AG04450 (cell line): Measurements from ENCODE around the gene PRPF38A. TPM values are rescaled to one million over a fixed set of nuclear protein-coding genes. Genes with fewer than 3 reads are reported as not detected.

ENCODE experiments used
- CTCF ChIA-PET: fragments of 300-600, 350-600 bp; formaldehyde crosslinking; extraction: SDS; loops from one replicate; lab custom pipeline; 2022; ENCODE audit warnings: antibody characterized with exemption, inconsistent platforms; lab: Charles Lee
- POLR2A ChIA-PET: fragments of 350-600 bp; formaldehyde crosslinking; extraction: SDS; loops from one replicate; lab custom pipeline; 2021; ENCODE audit warnings: antibody characterized with exemption, inconsistent platforms; lab: Yijun Ruan, JAX
- DNase-seq: peaks from one replicate; pipeline ENCODE4 v3.0.0-alpha.2; 2011; ENCODE audit warnings: low read depth, low spot score
- H3K27ac ChIP-seq: one replicate; pipeline ENCODE4 v1.5.1; 2012; ENCODE audit warnings: low read depth, low read length, control low read depth
- H3K27me3 ChIP-seq: one replicate; pipeline ENCODE4 v1.6.0; 2012; ENCODE audit warnings: low read length; ENCODE audit not compliant: control insufficient read depth, insufficient read depth
- H3K4me3 ChIP-seq: 2 replicates; pipeline ENCODE4 v1.5.1; 2011; ENCODE audit warnings: mild to moderate bottlenecking, low read depth, low read length, control low read depth
- H3K9me3 ChIP-seq: 2 replicates; pipeline ENCODE4 v1.5.1; 2012; ENCODE audit warnings: low read length; ENCODE audit not compliant: control insufficient read depth, insufficient read depth
- polyA plus RNA-seq: library from polyadenylated mRNA; depleted of rRNA; stranded (reverse); fragments of >200 nt; gene quantifications from 2 replicates; pipeline ENCODE4 v1.2.3, GENCODE V29; 2011
- TF ChIP-seq, protein P1 (sequence below): IDR thresholded peaks from 2 replicates; pipeline ENCODE4 v1.5.1; 2011; ENCODE audit warnings: low read depth, low read length, control low read depth, inconsistent platforms

PRPF38A gene
- polyA plus RNA-seq, 1 experiment, result 26.7 TPM

GRCh38 chr1:52439976-52440375, 35.6 kb downstream of the PRPF38A start:
- no peak overlapping the region for H3K27ac ChIP-seq
- ChIA-PET CTCF (no interaction called here), POLR2A (no interaction called here)
- no peak for DNase-seq
- TF ChIP-seq, protein P1, sequence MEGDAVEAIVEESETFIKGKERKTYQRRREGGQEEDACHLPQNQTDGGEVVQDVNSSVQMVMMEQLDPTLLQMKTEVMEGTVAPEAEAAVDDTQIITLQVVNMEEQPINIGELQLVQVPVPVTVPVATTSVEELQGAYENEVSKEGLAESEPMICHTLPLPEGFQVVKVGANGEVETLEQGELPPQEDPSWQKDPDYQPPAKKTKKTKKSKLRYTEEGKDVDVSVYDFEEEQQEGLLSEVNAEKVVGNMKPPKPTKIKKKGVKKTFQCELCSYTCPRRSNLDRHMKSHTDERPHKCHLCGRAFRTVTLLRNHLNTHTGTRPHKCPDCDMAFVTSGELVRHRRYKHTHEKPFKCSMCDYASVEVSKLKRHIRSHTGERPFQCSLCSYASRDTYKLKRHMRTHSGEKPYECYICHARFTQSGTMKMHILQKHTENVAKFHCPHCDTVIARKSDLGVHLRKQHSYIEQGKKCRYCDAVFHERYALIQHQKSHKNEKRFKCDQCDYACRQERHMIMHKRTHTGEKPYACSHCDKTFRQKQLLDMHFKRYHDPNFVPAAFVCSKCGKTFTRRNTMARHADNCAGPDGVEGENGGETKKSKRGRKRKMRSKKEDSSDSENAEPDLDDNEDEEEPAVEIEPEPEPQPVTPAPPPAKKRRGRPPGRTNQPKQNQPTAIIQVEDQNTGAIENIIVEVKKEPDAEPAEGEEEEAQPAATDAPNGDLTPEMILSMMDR, result no peak
- H3K9me3 ChIP-seq, result no peaks in the 10 kb centered on the region
- no peaks in the 10 kb centered on the region for H3K27me3 ChIP-seq
- no peak overlapping the region for H3K4me3 ChIP-seq

DNA sequence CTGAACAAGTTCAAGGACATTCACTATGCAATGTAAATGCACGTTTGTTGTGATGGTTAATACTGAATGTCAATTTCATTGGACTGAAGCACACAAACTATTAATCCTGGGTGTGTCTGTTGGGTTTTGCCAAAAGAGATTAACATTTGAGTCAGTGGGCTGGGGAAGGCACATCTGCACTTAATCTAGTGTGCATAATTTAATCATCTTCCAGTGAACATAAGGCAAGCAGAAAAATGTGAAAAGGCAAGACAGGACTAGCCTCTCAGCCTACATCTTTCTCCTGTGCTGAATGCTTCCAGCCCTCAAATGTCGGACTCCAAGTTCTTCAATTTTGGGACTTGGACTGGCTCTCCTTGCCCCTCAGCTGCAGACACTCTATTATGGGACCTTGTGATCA, 40.1 kb downstream of the PRPF38A start:
- CTCF ChIA-PET, result interaction anchor here (1.6 kb wide), 1 partner anchor 241 kb away, joined by 6 read pairs; no protein-coding TSS in a partner anchor
- Histone ChIP-seq H3K4me3 (no peak overlapping the region), H3K9me3 (no peaks in the 10 kb centered on the region), H3K27me3 (no peaks in the 10 kb centered on the region), H3K27ac (no peak overlapping the region)
- POLR2A ChIA-PET, result no interaction called here
- DNase-seq, result no peak
- TF ChIP-seq, protein P1, result no peak

GRCh38 chr1:52454127-52454526, 49.7 kb downstream of the PRPF38A start:
- Histone ChIP-seq H3K9me3 (0 out of 2 replicates have a peak, but pooled peaks cover 3% of the 10 kb centered on the region), H3K27me3 (no peaks in the 10 kb centered on the region), H3K4me3 (no peak overlapping the region), H3K27ac (no peak overlapping the region)
- TF ChIP-seq, protein P1, result no peak
- POLR2A ChIA-PET, result no interaction called here
- DNase-seq, result no peak
- CTCF ChIA-PET, result no interaction called here

- Histone ChIP-seq H3K27me3 (no peaks in the 10 kb centered on the region), H3K27ac (no peak overlapping the region), H3K9me3 (0 out of 2 replicates have a peak, but pooled peaks cover 3% of the 10 kb centered on the region), H3K4me3 (no peak overlapping the region)
- CTCF ChIA-PET, result no interaction called here
- POLR2A ChIA-PET, result no interaction called here
- TF ChIP-seq, protein P1, result no peak
- no peak for DNase-seq
These were observed 50.4 kb downstream of the PRPF38A start for GRCh38 chr1:52454779-52455178.

- Histone ChIP-seq H3K9me3 (0 out of 2 replicates have a peak, but pooled peaks cover 3% of the 10 kb centered on the region), H3K27ac (no peak overlapping the region), H3K27me3 (no peaks in the 10 kb centered on the region), H3K4me3 (no peak overlapping the region)
- ChIA-PET POLR2A (no interaction called here), CTCF (no interaction called here)
- TF ChIP-seq, protein P1, result no peak
- DNase-seq, result no peak
These were observed 51.3 kb downstream of the PRPF38A start for GRCh38 chr1:52455686-52456085.
